Fibroblast of skin of right quadriceps (primary cell): Measurements from ENCODE around the gene CD247.

Experiments used
- DNase-seq: peaks from one replicate; pipeline ENCODE4 v3.0.0-alpha.2; 2013

The CD247 gene

DNA sequence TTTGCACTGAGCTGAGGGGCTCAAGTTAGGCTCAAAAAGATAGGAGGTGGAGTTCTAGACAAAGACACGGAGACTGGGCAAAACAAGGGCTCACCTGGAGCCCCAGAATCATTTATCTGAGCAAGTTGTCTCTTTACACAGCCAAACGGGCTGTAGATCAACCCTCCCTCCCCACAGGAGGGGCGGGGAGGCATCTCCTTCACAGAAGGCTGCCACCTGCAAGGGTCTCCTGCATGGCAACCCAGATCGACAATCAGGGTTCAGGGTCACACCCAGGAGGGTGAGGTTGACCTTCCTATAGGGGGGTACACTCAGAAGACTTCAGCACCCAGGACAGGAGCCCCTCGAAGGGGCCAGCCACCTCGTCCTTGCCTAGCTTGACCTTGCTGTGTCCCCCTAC lies 84.0 kb downstream of the CD247 start:
- no peak for DNase-seq

DNA sequence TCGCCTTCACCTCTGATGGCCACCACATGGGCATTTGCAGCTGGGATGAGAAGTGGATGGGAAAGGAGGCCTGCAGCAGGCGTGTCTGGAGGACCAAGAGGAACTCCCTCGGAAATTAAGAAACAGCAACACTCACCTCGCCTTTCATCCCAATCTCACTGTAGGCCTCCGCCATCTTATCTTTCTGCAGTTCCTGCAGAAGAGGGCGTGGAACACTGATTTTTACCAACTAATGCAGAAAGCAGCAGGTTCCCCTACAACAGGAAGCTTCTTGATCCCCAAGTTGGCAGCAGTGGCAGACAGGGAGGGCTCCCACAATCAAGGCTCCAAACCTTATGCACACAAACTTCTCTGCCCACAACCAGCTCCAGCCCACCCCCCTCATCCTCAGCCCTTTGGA lies 84.4 kb downstream of the CD247 start:
- DNase-seq: no peak

DNA sequence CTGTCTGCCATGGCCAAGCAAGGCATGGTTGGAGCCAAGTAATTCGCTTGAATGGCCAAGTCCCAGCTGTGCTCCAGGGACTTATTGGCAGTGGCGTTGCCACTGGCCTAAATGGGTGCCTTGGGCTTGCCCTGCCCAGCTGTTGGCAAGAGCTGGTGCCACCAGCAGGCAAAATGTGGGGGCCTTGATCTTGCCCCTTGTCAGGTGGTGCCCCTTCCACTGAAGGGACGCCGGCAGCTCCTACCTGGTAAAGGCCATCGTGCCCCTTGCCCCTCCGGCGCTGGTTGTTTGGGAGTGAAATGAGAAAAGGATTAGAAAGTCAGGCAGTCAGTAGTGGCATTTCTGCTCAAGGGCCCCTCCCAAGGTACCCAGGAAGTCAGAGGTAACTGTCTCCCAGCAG lies 85.5 kb downstream of the CD247 start:
- no peak for DNase-seq

DNA sequence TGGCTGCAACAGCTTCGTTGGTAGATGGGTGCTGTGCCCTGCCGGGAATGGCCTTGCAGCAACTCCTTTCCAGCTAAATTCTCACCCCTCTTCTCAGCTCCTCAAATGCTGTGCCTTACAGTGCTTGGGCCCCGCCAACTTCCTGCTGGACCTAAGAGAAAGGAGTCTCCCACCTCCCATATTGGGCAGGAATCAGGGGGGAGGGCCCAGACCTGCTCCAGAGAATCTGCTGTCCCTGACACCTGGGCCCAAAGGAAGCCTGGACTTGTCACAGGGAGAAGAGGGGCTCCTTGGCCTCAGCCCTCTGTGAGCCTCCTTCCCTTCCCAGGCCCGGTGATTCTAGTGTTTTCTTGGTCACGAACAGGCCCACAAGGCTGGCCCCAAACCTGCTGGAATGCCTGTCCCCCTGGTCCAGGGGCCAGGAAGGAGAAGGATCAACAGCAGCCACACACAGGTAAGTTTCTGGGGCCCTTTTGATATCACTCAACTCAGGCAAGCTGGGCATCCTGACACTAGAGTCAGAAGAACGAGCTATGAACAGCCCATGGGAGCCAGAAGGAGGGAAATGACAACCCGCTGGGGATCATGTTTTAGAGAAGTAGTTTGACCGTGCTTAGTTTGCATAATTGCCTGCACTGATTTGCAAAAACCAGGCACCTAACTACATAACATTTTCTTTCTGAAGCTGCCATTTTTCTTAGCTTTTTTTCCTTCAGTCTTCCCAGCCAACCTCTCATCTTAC lies 86.2 kb downstream of the CD247 start:
- DNase-seq: no peak

DNA sequence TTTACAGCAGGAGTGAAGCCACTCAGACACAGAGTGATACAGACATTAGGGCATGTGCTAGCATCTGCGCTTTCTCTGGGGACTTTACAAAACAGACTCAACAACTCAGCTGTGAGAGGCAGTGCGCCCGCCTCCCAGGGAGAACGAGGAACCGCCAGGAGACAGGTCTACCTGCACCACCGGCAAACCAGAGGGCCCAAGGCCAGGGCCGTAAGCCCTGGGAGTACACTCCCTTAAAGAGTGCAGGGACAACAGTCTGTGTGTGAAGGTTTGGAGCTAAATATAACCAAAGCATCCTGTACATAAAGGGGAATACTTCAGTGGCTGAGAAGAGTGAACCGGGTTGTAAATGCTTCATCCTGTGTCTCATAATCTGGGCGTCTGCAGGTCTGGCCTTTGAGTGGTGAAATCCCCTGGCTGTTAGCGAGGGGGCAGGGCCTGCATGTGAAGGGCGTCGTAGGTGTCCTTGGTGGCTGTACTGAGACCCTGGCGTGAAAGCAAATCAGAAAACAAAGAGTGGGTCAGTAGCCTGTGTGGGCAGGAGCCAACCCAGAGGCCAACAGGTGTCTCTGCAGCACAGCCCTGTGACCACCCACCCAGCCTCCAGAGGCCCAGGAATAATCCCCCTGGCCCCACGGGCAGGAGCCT lies 86.9 kb downstream of the CD247 start:
- no peak for DNase-seq

DNA sequence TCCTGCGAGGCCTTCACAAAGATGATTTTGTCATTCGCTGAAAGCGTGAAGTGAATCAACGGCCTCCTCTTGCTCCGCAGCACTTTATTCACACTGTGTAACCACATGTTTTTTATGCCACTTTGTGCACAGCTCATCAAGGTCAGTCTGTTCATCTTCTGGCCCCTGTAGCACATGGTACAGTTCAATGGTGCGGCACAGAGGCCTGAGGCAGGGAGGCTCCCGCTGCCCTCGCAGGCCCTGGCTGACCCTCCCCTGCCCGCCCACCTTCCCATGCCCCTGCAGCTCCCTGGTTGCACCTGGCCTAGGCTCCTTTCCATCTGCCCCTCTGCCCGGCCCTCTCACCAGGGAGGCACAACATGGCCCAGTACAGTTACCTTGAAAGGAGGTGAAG lies 87.5 kb downstream of the CD247 start:
- DNase-seq: no peak

DNA sequence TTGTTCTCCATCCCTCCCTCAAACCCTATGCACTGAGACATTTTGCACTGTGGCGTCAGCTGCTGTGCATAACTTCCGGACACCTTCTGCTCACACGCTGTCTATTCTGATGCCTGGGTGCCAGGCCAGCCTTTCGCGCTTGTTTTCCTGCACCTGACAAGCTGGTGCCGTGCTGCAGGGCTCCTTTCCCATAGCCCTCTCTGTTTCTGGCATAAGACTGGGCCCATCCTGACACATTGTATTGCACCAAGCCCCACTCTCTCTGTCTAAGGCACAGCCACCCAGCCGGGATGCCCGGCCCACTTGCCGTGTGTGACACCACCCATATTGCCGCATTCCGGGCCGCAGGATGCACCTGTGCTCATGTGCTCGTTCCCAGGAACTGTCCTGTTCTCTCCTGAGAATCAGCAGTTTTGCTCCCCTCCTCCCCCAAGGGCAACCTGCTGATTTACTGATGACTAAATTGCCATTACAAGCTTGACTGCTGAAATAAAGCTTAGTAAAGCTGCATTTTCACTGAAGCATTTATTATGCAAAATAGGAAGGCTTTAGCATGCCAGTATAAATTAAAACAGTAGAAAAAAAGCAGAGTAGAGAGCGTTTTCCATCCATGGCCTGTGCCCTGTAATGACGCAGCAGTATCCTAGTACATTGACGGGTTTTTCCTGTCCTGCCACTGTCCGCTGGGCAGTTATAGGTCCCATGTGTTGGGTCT lies 88.0 kb downstream of the CD247 start:
- no peak for DNase-seq

DNA sequence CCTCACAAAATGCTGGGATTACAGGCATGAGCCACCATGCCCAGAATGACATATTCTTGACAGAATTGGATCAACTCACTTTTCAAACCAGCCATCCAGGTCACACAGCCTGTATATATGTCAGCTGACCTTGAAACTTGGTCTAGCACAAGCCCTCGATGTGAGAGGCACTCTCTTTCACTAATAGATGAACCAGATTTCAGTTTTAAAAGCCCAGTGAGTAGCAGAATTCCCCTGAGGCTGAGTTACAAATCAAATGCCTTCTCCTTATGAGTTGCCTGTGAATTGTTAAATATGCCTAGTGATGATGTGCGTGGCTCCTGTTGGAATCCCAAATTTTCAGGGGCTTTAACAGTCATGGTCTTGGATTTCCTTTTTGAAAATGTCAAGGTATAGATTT lies 88.7 kb downstream of the CD247 start:
- no peak for DNase-seq

DNA sequence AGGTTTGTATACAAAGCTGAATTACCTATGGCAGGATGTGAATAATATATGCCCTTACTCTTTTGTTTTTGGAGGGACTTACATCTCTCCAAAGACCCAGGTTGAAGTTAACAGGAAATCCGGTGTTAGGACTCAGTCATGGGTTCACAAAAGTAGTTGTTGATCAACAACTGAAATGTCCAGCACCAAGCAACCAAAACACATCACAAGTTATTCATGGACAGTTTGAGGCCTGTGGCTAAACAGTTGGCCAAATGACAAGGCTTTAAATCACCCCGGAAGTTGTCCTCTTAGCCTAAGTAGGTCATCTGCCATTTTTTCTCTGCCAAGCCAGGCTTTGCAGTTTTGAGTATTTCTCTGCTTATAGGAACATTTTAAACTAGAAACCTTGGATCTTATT lies 89.9 kb downstream of the CD247 start:
- DNase-seq: no peak

DNA sequence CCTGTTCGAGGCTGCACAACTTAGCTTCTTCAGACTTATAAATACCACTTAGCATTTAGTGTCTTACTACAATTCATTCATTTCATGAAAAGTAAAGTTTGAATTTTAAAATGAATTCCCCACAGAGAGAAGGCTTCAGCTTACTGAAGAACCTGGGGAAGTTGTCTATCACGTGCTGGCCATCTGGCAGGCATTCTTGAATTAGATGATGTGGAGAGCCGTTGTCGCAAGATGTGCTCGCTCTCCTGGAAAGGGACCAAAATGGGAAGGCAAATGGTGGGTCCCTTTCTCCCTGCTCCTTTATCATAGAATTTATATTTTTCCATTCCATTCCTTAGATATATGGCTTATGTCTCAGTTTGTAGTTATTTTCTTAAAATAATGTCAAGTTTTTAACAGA lies 90.5 kb downstream of the CD247 start:
- no peak for DNase-seq

DNA sequence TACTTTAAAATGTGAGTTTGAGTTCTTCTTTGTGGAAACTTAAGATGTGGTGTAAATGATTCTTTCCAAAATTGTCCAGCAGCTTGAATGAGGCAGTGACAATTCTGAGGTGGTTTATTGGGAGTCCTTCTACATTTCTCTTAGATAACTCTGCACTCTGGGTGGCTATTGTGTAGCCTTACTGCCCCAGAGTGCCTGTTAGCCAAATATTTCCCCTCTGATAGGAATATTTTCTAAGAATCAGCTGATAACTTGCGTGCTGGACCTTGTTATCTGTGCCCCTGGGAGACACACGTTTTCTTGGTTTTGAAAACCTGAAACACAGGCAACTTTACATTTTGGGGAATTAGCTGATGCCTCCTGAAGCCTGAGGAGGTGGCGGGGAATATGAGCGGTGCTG lies 91.6 kb downstream of the CD247 start:
- no peak for DNase-seq

DNA sequence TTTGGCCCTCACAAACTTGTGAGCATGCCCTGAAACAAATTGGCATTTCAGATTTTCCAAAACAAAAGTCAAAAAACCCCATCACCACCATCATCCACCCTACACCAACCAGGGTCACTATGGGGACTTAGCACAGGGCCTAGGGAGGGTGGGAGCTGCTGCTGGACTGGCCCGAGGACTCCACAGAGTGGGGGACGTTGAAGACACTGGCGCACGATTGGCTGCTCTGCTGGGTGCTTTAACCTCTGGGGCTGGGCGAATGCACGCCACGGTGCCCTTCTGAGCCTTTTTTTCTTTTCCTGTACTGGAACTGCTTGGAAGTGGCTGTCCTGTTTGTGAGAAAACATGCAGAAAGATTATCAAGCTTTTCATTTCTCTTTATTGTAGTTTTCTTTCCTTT lies 92.8 kb downstream of the CD247 start:
- no peak for DNase-seq

DNA sequence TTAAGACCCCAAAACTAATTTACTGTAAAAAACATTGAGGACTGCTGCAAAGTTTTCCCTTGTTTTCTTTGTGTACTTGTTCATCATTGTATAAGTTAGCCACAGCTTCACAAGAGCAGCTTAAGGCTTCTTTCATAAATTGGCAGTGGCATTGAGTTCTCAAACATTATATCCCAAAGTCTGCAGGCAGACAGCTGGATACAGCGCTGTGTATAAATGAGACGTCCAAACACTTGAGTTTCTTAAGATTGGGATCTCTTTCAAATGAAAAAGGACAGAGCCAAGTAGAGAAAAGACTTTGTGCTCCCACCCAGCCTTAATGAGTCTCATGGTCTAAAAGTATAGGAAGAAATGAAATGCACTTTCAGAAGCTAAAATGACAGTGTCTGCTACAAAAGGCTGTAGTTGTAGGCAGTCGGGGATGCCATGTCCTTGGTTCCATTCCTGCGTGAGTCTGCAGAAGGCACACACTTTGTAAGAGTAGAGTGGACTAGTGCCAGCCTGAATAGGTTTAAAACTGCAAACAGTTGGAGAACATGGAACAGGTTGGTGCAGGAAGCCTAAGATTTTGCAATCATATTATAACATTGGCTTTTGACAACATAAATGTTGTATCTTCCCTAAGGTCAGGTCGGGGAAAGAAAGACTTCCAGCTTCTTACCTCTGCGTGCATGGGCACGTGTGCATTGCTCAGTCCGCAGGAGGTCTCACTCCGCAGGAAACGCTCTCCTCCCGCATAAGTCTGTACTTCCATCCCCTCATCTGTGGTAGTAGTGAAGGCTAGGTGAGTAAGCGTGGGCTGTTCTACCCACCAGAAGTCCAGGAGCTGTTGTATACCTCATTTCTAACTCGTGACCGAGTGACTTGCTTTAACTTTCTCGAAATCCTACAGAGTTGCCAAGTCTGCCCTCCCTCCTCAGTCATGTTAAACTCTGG lies 94.4 kb downstream of the CD247 start:
- DNase-seq: no peak

DNA sequence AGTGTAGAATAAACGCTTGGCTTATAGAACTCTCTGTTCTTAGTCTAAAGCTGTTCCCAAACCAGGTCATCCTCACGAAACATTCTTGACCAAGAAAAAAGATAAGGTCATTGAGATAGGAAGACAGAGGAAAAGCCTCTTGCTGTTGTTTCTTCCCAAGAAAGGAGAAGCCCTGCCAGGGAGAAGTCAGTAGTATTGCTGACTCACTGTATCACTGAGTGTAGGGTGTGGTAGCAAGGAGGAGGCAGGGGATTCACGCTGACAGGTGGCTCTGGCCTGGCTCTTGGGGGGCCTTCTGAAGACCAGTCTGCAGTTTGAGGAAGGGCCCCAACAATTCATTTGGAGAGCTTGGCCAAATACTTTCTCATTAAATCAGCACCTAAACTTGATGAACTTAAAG lies 97.8 kb downstream of the CD247 start:
- no peak for DNase-seq

DNA sequence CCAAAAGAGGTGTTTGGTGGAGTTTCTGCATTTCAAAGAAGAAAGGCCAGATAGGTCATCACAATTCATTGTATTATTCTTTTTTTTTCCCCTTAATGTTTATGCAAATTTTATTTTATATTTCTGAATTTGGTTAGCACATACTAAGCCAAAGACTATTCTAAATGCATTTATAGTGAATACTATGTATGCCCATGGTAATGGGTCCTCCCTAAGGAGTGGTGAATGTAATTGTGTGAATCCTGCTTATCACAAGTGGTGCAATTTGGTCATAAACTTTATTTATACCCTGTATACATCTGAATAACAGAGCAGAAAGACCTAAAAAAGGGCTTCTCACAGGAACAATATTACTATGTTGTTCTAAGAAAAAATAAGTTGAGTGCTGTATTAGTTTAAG lies 99.1 kb downstream of the CD247 start:
- DNase-seq: no peak

DNA sequence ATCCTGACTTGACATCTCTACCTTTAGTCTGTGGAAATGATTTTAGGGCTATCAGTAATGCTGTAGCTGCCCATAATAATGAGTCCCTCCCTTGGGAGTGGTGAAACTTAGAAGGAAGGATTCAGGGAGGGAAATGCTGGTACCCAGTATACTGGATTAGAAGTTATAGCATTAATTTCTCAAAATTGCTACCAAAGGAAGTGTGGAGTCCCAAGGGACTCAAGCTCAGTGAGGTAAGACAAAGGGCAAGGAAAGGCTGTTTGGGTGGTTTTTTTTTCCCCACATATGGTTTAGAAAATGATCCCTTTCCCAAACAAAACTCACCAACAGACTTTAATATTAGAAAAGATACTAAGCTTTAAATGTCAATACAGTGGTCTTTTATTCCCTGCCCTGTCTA lies 99.9 kb downstream of the CD247 start:
- DNase-seq: no peak

DNA sequence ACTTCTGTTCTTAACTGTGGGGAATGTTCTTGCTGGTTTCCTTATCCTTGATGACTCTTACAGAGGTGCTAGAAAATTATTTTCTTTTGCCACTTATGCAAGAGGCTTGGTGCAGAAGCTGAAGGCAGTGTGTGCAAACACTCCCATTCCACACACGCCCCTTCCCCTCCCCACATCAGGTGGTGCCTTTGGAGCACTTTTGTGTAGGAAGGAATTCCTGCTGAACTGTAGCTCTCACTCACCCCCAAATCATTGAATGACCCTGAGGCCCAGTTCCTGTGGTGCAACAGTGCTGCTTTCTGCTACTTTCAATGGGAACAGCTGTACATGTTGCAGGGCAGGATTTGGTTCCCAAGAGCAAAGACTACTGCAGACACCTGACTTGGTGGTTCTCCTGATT lies 101.8 kb downstream of the CD247 start:
- DNase-seq: no peak

DNA sequence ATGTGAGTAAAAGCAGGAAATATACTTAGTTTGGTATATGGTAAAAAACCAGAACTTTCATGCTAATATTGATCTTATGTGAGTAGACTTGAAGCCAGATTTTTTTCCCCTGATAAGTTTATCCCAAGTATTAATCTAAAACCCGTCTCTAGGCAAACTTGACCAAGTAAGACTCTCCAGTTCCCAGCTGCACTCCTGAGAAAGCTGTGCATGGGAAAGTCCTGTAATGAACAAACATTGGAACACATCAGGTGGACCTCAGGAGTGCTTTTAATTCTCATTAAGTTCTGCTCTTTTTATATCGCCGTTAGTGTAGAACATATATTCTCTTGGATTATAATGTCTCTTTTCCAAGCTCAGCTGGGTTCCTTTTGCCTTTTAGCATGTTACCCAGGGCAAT lies 105.0 kb downstream of the CD247 start:
- DNase-seq: no peak

DNA sequence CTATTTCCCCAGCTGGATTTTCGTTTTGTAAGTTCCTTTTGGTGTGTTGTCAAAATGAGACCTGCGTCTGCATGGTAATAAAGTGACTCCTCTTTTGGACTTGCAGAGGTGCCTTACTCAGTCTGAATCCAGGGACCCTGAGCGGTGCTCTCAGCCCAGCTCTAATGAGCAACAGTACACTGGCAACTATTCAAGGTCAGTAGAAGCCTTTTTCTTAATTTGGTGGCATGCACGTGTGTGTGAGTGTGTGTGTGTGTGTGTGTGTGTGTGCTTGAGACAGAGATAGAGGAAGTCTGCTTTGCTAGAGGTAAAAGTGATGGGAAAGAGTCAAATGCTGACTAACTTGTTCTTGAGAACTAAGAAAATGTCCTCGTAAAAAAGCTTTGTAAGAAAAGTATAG lies 105.4 kb downstream of the CD247 start:
- DNase-seq: no peak

DNA sequence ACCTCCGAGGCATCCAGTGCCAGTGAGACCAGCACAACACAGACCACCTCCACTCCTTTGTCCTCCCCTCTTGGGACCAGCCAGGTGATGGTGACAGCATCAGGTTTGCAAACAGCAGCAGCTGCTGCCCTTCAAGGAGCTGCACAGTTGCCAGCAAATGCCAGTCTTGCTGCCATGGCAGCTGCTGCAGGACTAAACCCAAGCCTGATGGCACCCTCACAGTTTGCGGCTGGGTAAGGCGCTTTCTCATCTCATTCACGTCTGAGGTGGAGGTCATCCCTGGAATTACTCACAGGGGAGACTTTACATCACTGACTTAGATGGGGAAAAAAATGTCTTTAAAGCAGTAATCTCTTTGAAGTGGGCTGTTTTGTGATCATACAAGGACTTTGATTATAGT lies 106.3 kb downstream of the CD247 start:
- no peak for DNase-seq

DNA sequence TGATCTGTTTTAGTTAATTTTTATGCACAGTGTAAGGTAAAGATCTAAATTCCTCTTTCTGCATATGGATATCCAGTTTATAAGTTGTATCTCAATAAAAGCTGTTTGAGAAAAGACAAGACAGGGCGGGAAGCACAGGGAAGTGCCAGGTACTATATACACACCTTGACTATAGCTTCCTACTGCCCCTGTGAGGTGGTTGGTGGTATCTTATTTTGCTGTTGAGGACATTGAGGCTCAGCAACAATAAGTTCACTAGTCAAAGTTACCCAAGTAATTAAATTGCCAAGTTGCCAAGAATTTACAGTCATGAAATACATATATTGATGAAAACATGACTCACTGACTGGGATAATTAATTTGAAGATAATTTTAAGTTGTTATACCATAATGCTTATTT lies 109.1 kb downstream of the CD247 start:
- no peak for DNase-seq

DNA sequence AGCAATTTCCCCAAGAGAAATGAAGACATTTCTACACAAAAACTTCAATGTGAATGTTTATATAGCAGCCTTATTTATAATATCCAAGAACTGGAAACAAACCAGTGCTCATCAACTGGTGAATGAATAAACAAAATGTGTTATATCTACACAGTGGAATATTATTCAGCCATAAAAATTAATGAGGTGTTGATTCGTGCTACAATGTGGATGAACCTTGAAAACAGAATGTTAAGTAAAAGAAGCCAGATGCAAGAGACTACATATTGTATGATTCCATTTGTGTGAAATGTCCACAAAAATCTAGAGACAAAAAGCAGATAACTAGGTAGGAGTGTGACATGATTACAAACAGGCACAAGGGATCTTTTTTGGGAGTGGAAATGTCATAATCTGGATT lies 110.0 kb downstream of the CD247 start:
- DNase-seq: no peak

DNA sequence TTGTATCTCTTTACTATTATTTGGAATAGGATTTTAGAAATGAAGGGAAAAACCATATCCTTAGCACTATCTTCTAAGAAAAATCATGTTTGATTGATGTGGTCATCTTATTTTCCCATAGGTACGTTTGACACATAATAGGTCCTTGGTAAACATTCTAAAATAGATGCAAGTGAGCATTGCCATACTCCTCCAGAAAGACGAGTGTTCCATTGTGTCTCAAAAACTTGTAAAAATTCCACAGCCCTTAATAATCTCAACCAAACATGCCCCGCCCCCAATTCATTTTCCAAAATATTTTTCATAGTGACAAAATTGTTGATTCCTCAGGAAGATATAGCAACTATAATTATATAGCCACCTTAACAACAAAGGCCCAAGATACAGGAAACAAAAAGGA lies 113.4 kb downstream of the CD247 start:
- DNase-seq: no peak
